NCI-H69 (cell line): ENCODE measurements around the gene ZBTB7B.

Source experiments
- DNase-seq: peaks from one replicate; lab custom pipeline; 2025; lab: John Stamatoyannopoulos, UW

ZBTB7B gene

DNA sequence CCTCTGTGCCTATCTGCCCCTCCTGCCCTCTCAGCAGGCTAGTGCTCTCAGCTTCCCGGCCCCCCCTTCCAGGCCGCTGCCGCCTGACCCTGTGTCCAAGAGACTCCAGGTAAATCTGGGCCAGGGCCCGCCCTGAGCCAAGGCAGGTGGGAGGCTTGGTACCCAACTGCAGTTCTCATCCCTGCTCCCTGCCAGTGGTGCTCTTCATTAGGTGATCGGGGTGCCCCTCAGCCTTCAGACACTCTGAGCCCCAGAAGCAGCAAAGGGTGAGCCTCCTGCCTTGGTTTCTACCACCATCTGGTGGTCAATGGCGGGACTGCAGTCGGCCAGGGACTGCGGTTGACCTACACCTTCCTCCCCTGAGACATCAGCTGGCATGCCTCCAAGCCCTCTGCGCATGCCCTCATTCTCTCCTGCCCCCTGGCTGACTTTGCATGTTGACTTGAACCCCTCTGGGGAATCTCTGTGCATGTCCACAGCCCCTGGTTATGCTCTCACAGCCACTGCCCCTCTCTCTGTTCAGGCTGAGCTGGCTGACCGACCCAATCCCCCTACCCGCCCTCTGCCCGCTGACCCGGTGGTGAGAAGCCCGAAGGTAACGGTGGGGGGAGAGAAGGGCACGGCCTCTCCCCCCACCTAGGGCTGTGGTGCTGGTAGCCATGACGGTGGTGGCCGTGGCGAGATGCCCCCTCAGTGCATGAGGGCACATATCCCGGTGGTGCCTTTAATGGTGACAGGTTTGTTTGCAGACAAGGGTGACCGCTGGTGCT is 59.0 kb downstream of the ZBTB7B start:
- peak; percentile 95 for DNase-seq

DNA sequence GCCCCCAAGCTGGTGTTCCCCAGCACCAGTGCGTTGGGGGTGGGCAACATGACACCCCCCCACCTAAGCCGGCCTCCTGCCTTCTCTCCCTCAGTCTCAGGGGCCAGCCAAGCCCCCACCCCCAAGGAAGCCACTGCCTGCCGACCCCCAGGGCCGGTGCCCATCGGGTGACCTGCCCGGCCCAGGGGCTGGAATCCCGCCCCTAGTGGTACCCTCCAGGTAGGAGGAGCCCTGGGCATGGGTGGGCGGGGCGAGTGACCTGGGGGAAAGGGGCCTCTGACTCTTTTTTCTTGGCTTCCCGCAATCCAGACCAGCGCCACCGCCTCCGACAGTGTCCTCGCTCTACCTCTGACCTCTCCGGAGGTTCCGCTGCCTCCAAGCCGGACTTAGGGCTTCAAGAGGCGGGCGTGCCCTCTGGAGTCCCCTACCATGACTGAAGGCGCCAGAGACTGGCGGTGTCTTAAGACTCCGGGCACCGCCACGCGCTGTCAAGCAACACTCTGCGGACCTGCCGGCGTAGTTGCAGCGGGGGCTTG is 59.6 kb downstream of the ZBTB7B start:
- DNase-seq, result peak; percentile 69

DNA sequence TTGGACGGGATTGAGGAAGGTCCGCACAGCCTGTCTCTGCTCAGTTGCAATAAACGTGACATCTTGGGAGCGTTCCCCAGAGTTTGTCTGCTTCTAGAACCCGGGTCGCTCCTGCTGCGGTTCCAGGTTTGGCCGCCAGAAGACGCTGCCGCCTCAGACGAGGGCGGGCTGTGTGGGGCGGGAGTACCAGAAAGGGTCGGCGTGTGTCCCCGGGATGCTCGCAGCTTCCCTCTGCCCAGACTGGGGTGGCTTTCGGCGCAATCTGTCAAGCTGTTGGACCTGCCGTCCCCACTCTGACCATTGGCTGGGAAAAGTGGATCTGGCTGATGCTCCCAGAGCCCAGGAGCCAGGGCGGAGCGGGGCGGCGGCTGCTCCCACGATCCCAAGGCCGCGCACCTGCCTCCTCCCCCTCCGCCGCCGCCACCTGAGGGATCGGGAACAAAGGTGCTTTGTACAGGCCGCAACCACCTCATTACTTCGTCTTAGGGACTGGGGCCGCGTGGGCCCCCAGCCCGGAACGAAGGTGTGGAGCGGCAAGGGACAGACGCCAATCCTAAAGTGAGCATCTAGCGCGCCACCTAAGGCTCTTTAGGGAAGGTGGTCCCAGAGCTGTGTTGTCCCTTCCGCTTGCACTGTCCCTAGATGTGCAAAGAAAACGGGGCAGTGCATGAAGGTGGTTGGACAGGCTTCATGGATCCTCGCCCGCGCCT is 60.3 kb downstream of the ZBTB7B start:
- peak; percentile 84 for DNase-seq

DNA sequence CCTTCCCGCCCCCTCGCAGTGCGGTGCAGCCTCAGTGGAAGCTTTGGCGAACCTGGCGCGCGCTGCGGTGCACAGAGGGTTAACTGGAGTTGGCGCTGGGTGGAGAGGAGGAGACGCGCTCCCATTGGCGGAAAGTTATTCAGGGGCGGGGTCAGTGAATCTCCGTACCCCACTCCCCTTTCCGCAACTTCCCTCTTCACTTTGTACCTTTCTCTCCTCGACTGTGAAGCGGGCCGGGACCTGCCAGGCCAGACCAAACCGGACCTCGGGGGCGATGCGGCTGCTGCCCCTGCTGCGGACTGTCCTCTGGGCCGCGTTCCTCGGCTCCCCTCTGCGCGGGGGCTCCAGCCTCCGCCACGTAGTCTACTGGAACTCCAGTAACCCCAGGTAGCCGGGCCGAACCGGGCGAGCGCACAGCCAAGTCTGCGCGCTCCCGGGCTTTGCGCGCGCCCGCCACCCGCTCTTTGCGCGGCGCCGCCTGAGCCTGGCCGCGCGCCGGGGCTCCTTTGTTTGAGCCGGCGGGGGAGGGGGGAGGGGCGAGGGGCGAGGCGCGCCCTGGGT is 61.0 kb downstream of the ZBTB7B start, which contains the start of gene EFNA4:
TSS of gene EFNA4 (plus strand) at position 191 of the 561 bp plus-strand sequence. CDS start at position 275, 84 bp downstream.
- DNase-seq, result peak; percentile 90

DNA sequence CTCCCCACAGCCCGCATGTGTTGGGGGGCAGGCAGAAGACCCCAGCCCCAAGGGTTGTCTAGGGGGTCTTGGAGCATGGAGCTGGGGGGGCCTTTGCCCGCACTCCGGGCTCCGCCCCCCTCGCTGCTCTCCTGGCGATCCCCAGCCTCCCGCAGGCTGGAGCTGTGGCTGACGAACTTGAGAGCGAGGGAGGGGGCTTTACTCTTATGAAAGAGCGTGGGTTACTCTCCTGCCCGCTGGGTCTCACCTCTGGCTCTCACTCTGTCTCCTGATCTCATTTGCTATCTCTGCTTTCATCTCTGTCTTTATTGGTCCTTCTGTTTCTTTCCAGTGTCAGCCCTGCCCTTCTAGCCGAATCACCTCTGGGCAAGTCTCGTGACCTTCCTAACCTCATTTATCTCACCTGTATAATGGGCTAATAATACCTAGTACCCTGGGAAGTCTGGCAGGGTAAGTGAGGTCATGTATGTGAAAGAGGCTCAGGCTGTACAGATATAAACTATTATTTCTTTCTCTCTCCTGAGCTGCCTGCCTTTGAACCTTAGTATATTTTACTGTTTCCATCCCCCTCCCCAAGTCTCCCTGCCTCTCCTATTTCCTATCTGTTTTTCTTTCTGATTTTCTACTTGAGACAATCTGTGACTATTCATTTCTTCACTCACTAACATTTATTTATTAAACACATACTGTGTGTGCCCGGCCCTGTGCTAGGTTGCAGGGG is 61.7 kb downstream of the ZBTB7B start:
- peak; percentile 76 for DNase-seq

DNA sequence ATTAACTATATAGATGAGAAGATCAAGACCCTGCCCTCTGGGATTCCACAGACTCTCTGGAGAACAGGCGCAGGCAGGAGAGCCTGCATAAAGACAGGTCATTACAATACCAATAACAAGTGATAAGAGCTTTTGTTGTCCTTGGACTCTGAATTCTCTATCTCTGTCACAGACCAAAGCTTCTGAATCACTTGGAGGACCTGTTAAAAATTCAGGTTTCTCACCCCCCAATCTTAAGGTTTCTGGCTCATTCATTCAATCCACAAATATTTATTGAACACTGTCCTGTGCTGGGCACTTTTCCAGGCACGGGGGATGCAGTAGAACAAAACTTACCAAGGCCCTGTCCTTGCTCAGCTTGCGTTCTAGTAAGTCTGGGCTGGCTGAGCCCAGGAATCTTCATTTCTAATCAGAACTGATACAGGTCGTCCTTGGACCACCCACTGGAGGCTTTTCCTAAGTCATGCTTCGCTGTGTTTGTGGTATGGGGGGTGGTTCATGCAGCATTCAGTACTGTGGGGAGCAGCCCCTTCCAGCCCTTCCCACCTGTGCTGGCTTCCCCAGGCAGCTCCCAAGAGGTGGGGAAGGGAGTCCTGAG is 62.3 kb downstream of the ZBTB7B start:
- DNase-seq, result no peak

DNA sequence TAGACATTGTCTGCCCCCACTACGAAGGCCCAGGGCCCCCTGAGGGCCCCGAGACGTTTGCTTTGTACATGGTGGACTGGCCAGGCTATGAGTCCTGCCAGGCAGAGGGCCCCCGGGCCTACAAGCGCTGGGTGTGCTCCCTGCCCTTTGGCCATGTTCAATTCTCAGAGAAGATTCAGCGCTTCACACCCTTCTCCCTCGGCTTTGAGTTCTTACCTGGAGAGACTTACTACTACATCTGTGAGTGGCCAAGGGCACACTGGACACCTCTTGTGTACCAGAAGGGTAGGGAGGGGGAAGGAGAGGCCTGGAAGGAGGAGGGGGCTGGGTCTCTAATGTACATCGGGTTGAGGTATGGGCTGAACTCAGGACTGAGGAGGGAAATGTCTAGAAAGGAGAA is 64.2 kb downstream of the ZBTB7B start:
- DNase-seq, result no peak
